Measurements from ENCODE around the gene DPH7. TPM values are rescaled to one million over a fixed set of nuclear protein-coding genes. Genes with fewer than 3 reads are reported as not detected.

The DPH7 gene
- total and polyA plus RNA-seq, 4 donors: 21.7 to 82.1 (median 45.4) TPM

DNA sequence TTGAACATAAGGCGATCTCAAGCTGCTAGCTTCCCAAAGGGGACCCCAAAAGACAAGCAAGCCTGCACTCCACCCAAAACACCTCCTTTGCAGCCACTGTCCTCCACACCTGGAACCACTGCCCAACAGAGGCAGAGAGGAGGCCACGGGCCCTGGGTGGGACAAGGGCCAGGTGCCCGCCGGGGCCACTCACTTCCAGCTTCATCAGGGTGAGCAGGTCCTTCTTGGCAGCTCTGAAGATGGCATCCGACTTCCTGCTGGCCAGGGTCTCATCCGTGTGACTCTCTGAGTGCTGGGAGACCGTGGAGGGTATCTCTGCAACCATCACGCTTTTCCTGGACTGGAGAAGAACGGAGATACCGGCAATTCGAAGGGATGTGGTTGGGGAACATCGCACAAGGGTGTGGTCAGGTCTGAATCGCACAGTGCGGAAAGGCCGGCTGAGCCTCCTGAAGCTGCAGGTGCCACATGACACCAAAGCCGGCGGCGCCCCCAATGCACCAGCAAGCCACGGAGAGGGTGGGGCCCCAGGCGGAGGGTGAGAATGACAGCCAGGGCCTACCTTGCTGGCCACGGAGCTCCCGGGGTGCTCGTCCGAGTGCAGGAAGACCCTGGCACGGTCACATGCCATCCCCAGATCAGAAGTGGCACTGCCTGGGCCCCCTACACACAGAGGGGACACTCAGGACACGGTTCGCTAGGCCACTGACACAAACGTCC, 73.1 kb downstream of the DPH7 start:
- WGBS (ENCODE audit: insufficient coverage): 94% methylated on average over 28 of the region's 28 CpGs
- Histone ChIP-seq H3K36me3 (ENCODE audit: control insufficient read depth, insufficient read depth, low read length) (peaks cover 15% of the 10 kb centered on the region), H3K9me3 (ENCODE audit: control insufficient read depth, insufficient read depth, low read length) (no peaks in the 10 kb centered on the region), H3K4me1 (ENCODE audit: control insufficient read depth, insufficient read depth, low read length) (no peaks in the 10 kb centered on the region), H3K27me3 (ENCODE audit: control insufficient read depth, insufficient read depth, low read length) (no peaks in the 10 kb centered on the region), H3K4me3 (ENCODE audit: low read depth, low read length) (no peak overlapping the region), H3K27ac (ENCODE audit: low read depth, low read length) (no peak overlapping the region)
- no peak for DNase-seq (ENCODE audit: low read depth in 4 of 6, low spot score in 6 of 6)

Other genes with a start within 250 kb of the DPH7 start
- gene EXD3, start 155.8 kb downstream of the DPH7 start, total RNA-seq: 10 to 100 TPM in 1 of 2 donors, 1 to 10 TPM in 1; 9.4 to 21.7 TPM
- 10 to 100 TPM; 33.5 to 43.5 TPM for gene EXD3, start 155.8 kb downstream of the DPH7 start, polyA plus RNA-seq (ENCODE audit: insufficient read length in 2 of 2)
- 1 to 10 TPM; 1.4 to 7.1 TPM for gene NOXA1, start 155.5 kb downstream of the DPH7 start, total RNA-seq
- gene NOXA1, start 155.5 kb downstream of the DPH7 start, polyA plus RNA-seq (ENCODE audit: insufficient read length in 2 of 2): 10 to 100 TPM; 14.2 to 14.6 TPM
- gene ENTPD8, start 137.6 kb downstream of the DPH7 start, total RNA-seq: under 1 TPM in 1 of 2 donors, not detected in 1; 0.39 TPM
- 1 to 10 TPM in 1 of 2 donors, under 1 TPM in 1; 0.90 to 1.1 TPM for gene ENTPD8, start 137.6 kb downstream of the DPH7 start, polyA plus RNA-seq (ENCODE audit: insufficient read length in 2 of 2)
- gene NSMF, start 119.6 kb downstream of the DPH7 start, total RNA-seq: 100 to 1,000 TPM in 1 of 2 donors, 10 to 100 TPM in 1; 29.7 to 103 TPM
- gene NSMF, start 119.6 kb downstream of the DPH7 start, polyA plus RNA-seq (ENCODE audit: insufficient read length in 2 of 2): 100 to 1,000 TPM; 304 to 369 TPM
- gene PNPLA7, start 28.5 kb downstream of the DPH7 start, total RNA-seq: 1 to 10 TPM in 1 of 2 donors, under 1 TPM in 1; 0.89 to 2.2 TPM
- 1 to 10 TPM; 6.5 to 6.6 TPM for gene PNPLA7, start 28.5 kb downstream of the DPH7 start, polyA plus RNA-seq (ENCODE audit: insufficient read length in 2 of 2)
- 10 to 100 TPM; 21.5 to 45.1 TPM for gene MRPL41, start 27.0 kb downstream of the DPH7 start, total RNA-seq
- gene MRPL41, start 27.0 kb downstream of the DPH7 start, polyA plus RNA-seq (ENCODE audit: insufficient read length in 2 of 2): 10 to 100 TPM; 52.2 to 64.0 TPM
- gene ZMYND19, start 11.6 kb upstream of the DPH7 start, total RNA-seq: 10 to 100 TPM; 10.2 to 28.5 TPM
- 10 to 100 TPM; 39.9 to 41.8 TPM for gene ZMYND19, start 11.6 kb upstream of the DPH7 start, polyA plus RNA-seq (ENCODE audit: insufficient read length in 2 of 2)
- gene ARRDC1, start 26.8 kb upstream of the DPH7 start, total RNA-seq: 10 to 100 TPM; 12.7 to 31.0 TPM
- gene ARRDC1, start 26.8 kb upstream of the DPH7 start, polyA plus RNA-seq (ENCODE audit: insufficient read length in 2 of 2): 10 to 100 TPM; 43.8 to 54.3 TPM
- gene EHMT1, start 40.1 kb upstream of the DPH7 start, total RNA-seq: 10 to 100 TPM; 35.8 to 51.7 TPM
- 10 to 100 TPM; 62.6 to 86.2 TPM for gene EHMT1, start 40.1 kb upstream of the DPH7 start, polyA plus RNA-seq (ENCODE audit: insufficient read length in 2 of 2)